NK-92 treated with Interleukin-12 subunit alpha and Interleukin-12 subunit beta, amount 100 ng/mL, for 24 hours (cell line): Measurements from ENCODE around the gene GNAT3.

ENCODE experiments used
- DNase-seq: peaks from one replicate; lab custom pipeline; 2025; lab: John Stamatoyannopoulos, UW

Gene GNAT3

GRCh38 chr7:80500325-80500724 is 11.5 kb downstream of the GNAT3 start:
- no peak for DNase-seq

GRCh38 chr7:80499350-80499953 is 12.4 kb downstream of the GNAT3 start:
- DNase-seq = no peak

GRCh38 chr7:80498481-80499349 is 13.1 kb downstream of the GNAT3 start:
- DNase-seq = no peak

- no peak for DNase-seq
These were observed 15.3 kb downstream of the GNAT3 start for GRCh38 chr7:80496586-80496985.

- no peak for DNase-seq
These were observed 18.6 kb downstream of the GNAT3 start for GRCh38 chr7:80493121-80493849.

GRCh38 chr7:80491462-80491861 is 20.4 kb downstream of the GNAT3 start:
- DNase-seq = no peak

- DNase-seq = no peak
These were observed 23.0 kb downstream of the GNAT3 start for GRCh38 chr7:80488851-80489370.

- DNase-seq = no peak
These were observed 23.5 kb downstream of the GNAT3 start for GRCh38 chr7:80488406-80488805.

- DNase-seq = no peak
These were observed 26.1 kb downstream of the GNAT3 start for GRCh38 chr7:80485721-80486120.

GRCh38 chr7:80482950-80483349 is 28.9 kb downstream of the GNAT3 start:
- no peak for DNase-seq

- no peak for DNase-seq
These were observed 30.5 kb downstream of the GNAT3 start for GRCh38 chr7:80481196-80481884.

GRCh38 chr7:80480566-80480965 is 31.3 kb downstream of the GNAT3 start:
- no peak for DNase-seq

GRCh38 chr7:80478683-80479082 is 33.2 kb downstream of the GNAT3 start:
- DNase-seq = no peak

GRCh38 chr7:80476035-80476434 is 35.8 kb downstream of the GNAT3 start:
- no peak for DNase-seq

GRCh38 chr7:80475383-80475782 is 36.5 kb downstream of the GNAT3 start:
- no peak for DNase-seq

GRCh38 chr7:80473751-80474150 is 38.1 kb downstream of the GNAT3 start:
- DNase-seq = no peak

- no peak for DNase-seq
These were observed 39.2 kb downstream of the GNAT3 start for GRCh38 chr7:80472491-80473200.

GRCh38 chr7:80468931-80469714 is 42.7 kb downstream of the GNAT3 start:
- no peak for DNase-seq

- DNase-seq = no peak
These were observed 44.8 kb downstream of the GNAT3 start for GRCh38 chr7:80467069-80467468.

- DNase-seq = no peak
These were observed 45.2 kb downstream of the GNAT3 start for GRCh38 chr7:80466636-80467035.

- DNase-seq = no peak
These were observed 47.7 kb downstream of the GNAT3 start for GRCh38 chr7:80464211-80464610.
